IMR-90 (cell line): ENCODE measurements around the gene TLL1. TPM values are rescaled to one million over a fixed set of nuclear protein-coding genes. Genes with fewer than 3 reads are reported as not detected.

ENCODE experiments used
- ATAC-seq: fragments of 200-7000 bp; cut with Tn5 transposase; 2 replicates; pipeline ENCODE4 v1.9.1; 2020; ENCODE audit warnings: low read depth, mild to moderate bottlenecking, moderate library complexity
- BruUV-seq: library from RNA; stranded (reverse); fragments of 400-500 nt; replicated peaks from 2 replicates; lab custom pipeline; 2021; lab: Mats Ljungman, UMichigan
- CTCF ChIA-PET: fragments of 300-600 bp; formaldehyde crosslinking; extraction: SDS; loops from one replicate; lab custom pipeline; 2021; ENCODE audit warnings: antibody characterized with exemption; lab: Yijun Ruan, JAX
- POLR2A ChIA-PET: fragments of 300-600 bp; sonication (Branson Sonifier 250); formaldehyde crosslinking; loops from one replicate; lab custom pipeline; 2022; ENCODE audit warnings: antibody characterized with exemption; ENCODE audit not compliant: unreplicated experiment; lab: Charles Lee
- DNase-seq: peaks from one replicate; pipeline ENCODE4 v3.0.0; 2013
- H2AFZ ChIP-seq: replicated peaks from 2 replicates; pipeline ENCODE3; 2013; ENCODE audit warnings: low read length, mild to moderate bottlenecking; ENCODE audit not compliant: poor library complexity
- H2AK5ac ChIP-seq: 2 replicates; pipeline ENCODE4 v1.6.1; 2013; ENCODE audit warnings: low read depth, low read length, inconsistent platforms
- H2AK9ac ChIP-seq: replicated peaks from 2 replicates; pipeline ENCODE3; 2013; ENCODE audit warnings: mild to moderate bottlenecking, low read depth, low read length, moderate library complexity; ENCODE audit not compliant: poor library complexity
- H2BK120ac ChIP-seq: 2 replicates; pipeline ENCODE4 v1.6.1; 2013; ENCODE audit warnings: low read depth, low read length, inconsistent platforms
- H2BK15ac ChIP-seq: 3 replicates; pipeline ENCODE4 v1.6.1; 2013; ENCODE audit warnings: low read depth, low read length, inconsistent platforms
- H2BK20ac ChIP-seq: 2 replicates; pipeline ENCODE4 v1.6.1; 2013; ENCODE audit warnings: low read depth, mild to moderate bottlenecking, inconsistent platforms, low read length, moderate library complexity
- H2BK5ac ChIP-seq: 2 replicates; pipeline ENCODE4 v1.6.1; 2013; ENCODE audit warnings: mild to moderate bottlenecking, low read depth, low read length, inconsistent platforms; ENCODE audit not compliant: poor library complexity, severe bottlenecking
- H3K14ac ChIP-seq: replicated peaks from 2 replicates; pipeline ENCODE4 v1.6.1; 2013; ENCODE audit warnings: low read depth, low read length, inconsistent platforms
- H3K18ac ChIP-seq: 2 replicates; pipeline ENCODE4 v1.6.1; 2013; ENCODE audit warnings: low read depth, low read length, control low read depth
- H3K23ac ChIP-seq: 2 replicates; pipeline ENCODE4 v1.6.1; 2013; ENCODE audit warnings: low read depth, low read length, inconsistent platforms
- H3K27ac ChIP-seq: 2 replicates; pipeline ENCODE4 v1.5.1; 2013; ENCODE audit warnings: mild to moderate bottlenecking, control low read depth, low read length; ENCODE audit not compliant: insufficient read depth
- H3K27me3 ChIP-seq: 2 replicates; pipeline ENCODE4 v1.6.1; 2013; ENCODE audit warnings: low read length; ENCODE audit not compliant: control insufficient read depth, insufficient read depth
- H3K36me3 ChIP-seq: 2 replicates; pipeline ENCODE4 v1.6.1; 2013; ENCODE audit warnings: low read length, mixed read lengths; ENCODE audit not compliant: control insufficient read depth, insufficient read depth
- H3K4ac ChIP-seq: 2 replicates; pipeline ENCODE4 v1.6.1; 2013; ENCODE audit warnings: low read depth, low read length, inconsistent platforms
- H3K4me1 ChIP-seq: 2 replicates; pipeline ENCODE4 v1.6.1; 2013; ENCODE audit warnings: low read length, mixed read lengths; ENCODE audit not compliant: control insufficient read depth, insufficient read depth
- H3K4me2 ChIP-seq: 2 replicates; pipeline ENCODE4 v1.6.1; 2013; ENCODE audit warnings: low read depth, mild to moderate bottlenecking, control low read depth, low read length, moderate library complexity
- H3K4me3 ChIP-seq: 2 replicates; pipeline ENCODE4 v1.5.1; 2013; ENCODE audit warnings: low read depth, mild to moderate bottlenecking, control low read depth, low read length, moderate library complexity; ENCODE audit not compliant: insufficient read depth
- H3K56ac ChIP-seq: 2 replicates; pipeline ENCODE4 v1.6.1; 2013; ENCODE audit warnings: low read length, inconsistent platforms; ENCODE audit not compliant: insufficient read depth; ENCODE audit errors: extremely low read depth
- H3K79me1 ChIP-seq, 2 experiments: 2 replicates each; pipeline ENCODE4 v1.6.1; 2013; ENCODE audit warnings: low read length in 2 of 2, inconsistent platforms in 1 of 2, low read depth in 1 of 2
- H3K9ac ChIP-seq: 2 replicates; pipeline ENCODE4 v1.6.1; 2013; ENCODE audit warnings: low read depth, low read length, control low read depth
- H3K9me1 ChIP-seq: 2 replicates; pipeline ENCODE4 v1.6.1; 2013; ENCODE audit warnings: low read length, inconsistent platforms; ENCODE audit not compliant: insufficient read depth
- H3K9me3 ChIP-seq: 2 replicates; pipeline ENCODE4 v1.6.1; 2013; ENCODE audit warnings: low read length; ENCODE audit not compliant: control insufficient read depth, insufficient read depth
- H4K20me1 ChIP-seq: 2 replicates; pipeline ENCODE4 v1.6.1; 2013; ENCODE audit warnings: low read length, inconsistent platforms; ENCODE audit not compliant: insufficient read depth
- H4K5ac ChIP-seq: 2 replicates; pipeline ENCODE4 v1.6.1; 2013; ENCODE audit warnings: mild to moderate bottlenecking, low read depth, low read length, control low read depth
- H4K8ac ChIP-seq, 2 experiments: 2 replicates each; pipeline ENCODE4 v1.6.1; 2013; ENCODE audit warnings: low read depth in 2 of 2, low read length in 2 of 2, control low read depth in 1 of 2, inconsistent platforms in 1 of 2
- H4K91ac ChIP-seq: 2 replicates; pipeline ENCODE4 v1.6.1; 2013; ENCODE audit warnings: low read depth, low read length, inconsistent platforms; ENCODE audit not compliant: insufficient read depth
- CHD1 ChIP-seq: IDR thresholded peaks from 2 replicates; pipeline ENCODE4 v1.6.1; 2012; ENCODE audit warnings: low read depth, low read length, improper control_type of control experiment
- CTCF ChIP-seq: conservative IDR thresholded peaks from 2 replicates; pipeline ENCODE4 v1.5.1; 2012; ENCODE audit warnings: mild to moderate bottlenecking, low read depth, low read length, improper control_type of control experiment
- FOS ChIP-seq: fragments of 150-350 bp; IDR thresholded peaks from 2 replicates; pipeline ENCODE4 v1.6.1; 2016; ENCODE audit warnings: low read depth, low read length
- MAZ ChIP-seq: IDR thresholded peaks from 2 replicates; pipeline ENCODE4 v1.6.1; 2012; ENCODE audit warnings: low read depth, mild to moderate bottlenecking, low read length, improper control_type of control experiment, moderate library complexity, borderline replicate concordance
- POLR2A ChIP-seq: IDR thresholded peaks from 2 replicates; pipeline ENCODE4 v1.6.1; 2012; ENCODE audit warnings: mild to moderate bottlenecking, low read depth, low read length
- SMC3 ChIP-seq: fragments of 150-350 bp; IDR thresholded peaks from 2 replicates; pipeline ENCODE4 v1.6.1; 2016; ENCODE audit warnings: low read depth, mild to moderate bottlenecking, antibody characterized with exemption, low read length, moderate library complexity
- WGBS, 2 experiments: methylation state at CpG; one replicate each; pipeline versions ENCODE4 v1.1.5 to v1.1.7; 2013; ENCODE audit warnings: missing lambda C conversion rate in 2 of 2; ENCODE audit not compliant: insufficient read length in 1 of 2; ENCODE audit errors: extremely low coverage in 2 of 2; 5-methylcytosine and 5-hydroxymethylcytosine counted together
- dilution Hi-C: fragments of 300-500 bp; cut with HindIII; formaldehyde crosslinking; loops from one replicate; pipeline ENCODE4 v1.14.3; 2018; ENCODE audit warnings: low sequenced_read_pairs; ENCODE audit not compliant: unreplicated experiment
- in situ Hi-C: fragments of 300-500 bp; cut with MboI; formaldehyde crosslinking; loops from 3 replicates; pipeline ENCODE4 v1.14.3; 2019; ENCODE audit warnings: low sequenced_read_pairs, inconsistent platforms, mixed read lengths
- intact Hi-C: fragments of 100-400 bp; cut with micrococcal nuclease; formaldehyde crosslinking; loops from 2 replicates; pipeline ENCODE4 v1.10.0; 2022
- polyA plus RNA-seq, 3 experiments: library from polyadenylated mRNA; depleted of rRNA; stranded (reverse); fragments of >200 nt; gene quantifications; 2 replicates each; pipeline ENCODE4 v1.2.3, GENCODE V29; 2012; ENCODE audit warnings: low replicate concordance in 1 of 3
- total RNA-seq: library from RNA; depleted of rRNA; stranded (reverse); fragments of >200 nt; gene quantifications from 2 replicates; pipeline ENCODE4 v1.2.3, GENCODE V29; 2012

The TLL1 gene
- total and polyA plus RNA-seq, 2 of the 4 experiments (the other 2 are of a cell fraction), result not detected

GRCh38 chr4:165967486-165967885 lies 94.4 kb downstream of the TLL1 start:
- CTCF ChIA-PET, result no interaction called here
- no TSS peak for BruUV-seq

More at GRCh38 chr4:165967486-165967885, 94.4 kb downstream of the TLL1 start:
- Histone ChIP-seq H4K91ac (no peak overlapping the region), H3K9me3 (peaks cover 5% of the 10 kb centered on the region), H3K36me3 (no peaks in the 10 kb centered on the region), H4K5ac (no peak overlapping the region), H4K20me1 (no peaks in the 10 kb centered on the region), H2BK20ac (no peak overlapping the region), H3K23ac (no peak overlapping the region), H3K27me3 (no peaks in the 10 kb centered on the region), H3K27ac (no peak overlapping the region), H4K8ac (no peak overlapping the region), H3K4me3 (no peak overlapping the region), H2BK15ac (no peak overlapping the region), H2AK5ac (no peak overlapping the region), H2BK5ac (no peak overlapping the region), H3K9ac (no peak overlapping the region), H3K14ac (no peak overlapping the region), H3K56ac (no peak overlapping the region), H3K4ac (no peak overlapping the region), H2AFZ (no peak overlapping the region), H3K4me1 (no peaks in the 10 kb centered on the region), H2AK9ac (no peak overlapping the region), H3K79me1 (no peaks in the 10 kb centered on the region), H3K18ac (no peak overlapping the region), H2BK120ac (no peak overlapping the region), H3K9me1 (no peaks in the 10 kb centered on the region), H3K4me2 (no peak overlapping the region)
- no CpG with 5 or more reads among the region's 2 CpGs for WGBS, 2 experiments
- POLR2A ChIA-PET, result no interaction called here
- dilution Hi-C loops, result no loop called here
- intact Hi-C loops, result no loop called here
- TF ChIP-seq FOS, result no peak
- TF ChIP-seq POLR2A, result no peak
- no peak for TF ChIP-seq MAZ
- TF ChIP-seq CTCF, result no peak
- no peak for TF ChIP-seq SMC3
- TF ChIP-seq CHD1, result no peak
- DNase-seq (no peak), ATAC-seq (no peak)
- in situ Hi-C loops, result no loop called here
